Gastroesophageal sphincter (tissue), 4 donors: Measurements from ENCODE around the gene OR11A1. TPM values are rescaled to one million over a fixed set of nuclear protein-coding genes. Genes with fewer than 3 reads are reported as not detected.
"Not testable (repeated sequence)": the region's sequence is repeated elsewhere in the genome, so short reads cannot be mapped to it uniquely, and the experiment has no call there.

Source experiments
- ATAC-seq: fragments of 150-250 bp; one replicate; pipeline ENCODE4 v1.9.1; 2016; ENCODE audit warnings: mild to moderate bottlenecking, moderate library complexity
- H3K27ac ChIP-seq, 4 donors: fragments of 200-600 bp; sonication (generic) in 3 of 4; 1 replicate in 3 of 4; 2 replicates in 1 of 4; pipeline ENCODE4 v1.5.1; 2016 to 2019
- H3K27me3 ChIP-seq: fragments of 200-600 bp; sonication (generic); one replicate; pipeline ENCODE4 v1.5.1; 2019
- H3K36me3 ChIP-seq, 2 donors: fragments of 200-600 bp; sonication (generic); one replicate each; pipeline ENCODE4 v1.5.1; 2019; ENCODE audit warnings: control low read depth in 1 of 2
- H3K4me1 ChIP-seq, 3 donors: fragments of 200-600 bp; sonication (generic); 1 replicate in 2 of 3; 2 replicates in 1 of 3; pipeline ENCODE4 v1.5.1; 2016 to 2019; ENCODE audit warnings: control low read depth in 2 of 3
- H3K4me3 ChIP-seq, 2 donors: fragments of 200-600 bp; sonication (generic); one replicate each; pipeline ENCODE4 v1.5.1; 2019; ENCODE audit warnings: mild to moderate bottlenecking in 1 of 2, moderate library complexity in 1 of 2
- H3K9me3 ChIP-seq, 3 donors: fragments of 200-600 bp; sonication (generic); one replicate each; pipeline ENCODE4 v1.5.1; 2017 to 2019; ENCODE audit warnings: control low read depth in 2 of 3
- CTCF ChIP-seq, 4 experiments: fragments of 200-600 bp in 2 of 4; fragments of 450-650 bp in 2 of 4; sonication (generic) in 1 of 4; IDR thresholded peaks; one replicate each; pipeline ENCODE4 v1.5.1; 2017 to 2019; ENCODE audit warnings: antibody characterized with exemption in 4 of 4, mild to moderate bottlenecking in 2 of 4, moderate library complexity in 2 of 4
- EP300 ChIP-seq: sonication (generic); formaldehyde crosslinking; IDR thresholded peaks from one replicate; pipeline ENCODE4 v1.6.1; 2017; ENCODE audit warnings: antibody characterized with exemption, mild to moderate bottlenecking
- POLR2A ChIP-seq, 2 donors: fragments of 450-650 bp; IDR thresholded peaks; one replicate each; pipeline ENCODE4 v1.6.1; 2017; ENCODE audit warnings: antibody characterized with exemption in 2 of 2, mild to moderate bottlenecking in 2 of 2, moderate library complexity in 1 of 2
- POLR2AphosphoS5 ChIP-seq: sonication (generic); formaldehyde crosslinking; IDR thresholded peaks from one replicate; pipeline ENCODE4 v1.6.1; 2017; ENCODE audit warnings: antibody characterized with exemption
- WGBS, 2 donors: methylation state at CpG; one replicate each; pipeline ENCODE4 v1.1.5; 2018; ENCODE audit warnings: low coverage in 1 of 2; 5-methylcytosine and 5-hydroxymethylcytosine counted together
- total RNA-seq, 4 donors: library from RNA; depleted of rRNA; stranded (reverse); fragments of >200 nt; gene quantifications; one replicate each; pipeline ENCODE4 v1.1.0, GENCODE V29; 2016

The OR11A1 gene
- total RNA-seq, 4 donors from 2014 or later = not detected

GRCh38 chr6:29439006-29439405 is 17.9 kb downstream of the OR11A1 start, which contains the start of gene OR10C1:
TSS of gene OR10C1 (plus strand) at chr6:29439306. CDS start at chr6:29440016, 710 bp downstream.
- Histone ChIP-seq H3K9me3 (peaks cover 0 to 4% (median 0%) of the 10 kb centered on the region in 3 donors), H3K27ac (no peak within 1 kb of the TSS), H3K36me3 (no peaks in the 10 kb centered on the region), H3K4me1 (no peaks in the 10 kb centered on the region), H3K27me3 (no peaks in the 10 kb centered on the region), H3K4me3 (no peak within 1 kb of the TSS)
- no peak for ATAC-seq
- TF ChIP-seq POLR2A (IDR thresholded peaks at IDR 0.05) (no peak), EP300 (no peak), POLR2AphosphoS5 (no peak), CTCF (IDR thresholded peaks at IDR 0.05) (no peak)

- H3K4me1 ChIP-seq, H3K4me3 ChIP-seq, H3K27ac ChIP-seq, ATAC-seq, H3K27me3 ChIP-seq, H3K9me3 ChIP-seq, H3K36me3 ChIP-seq: not testable (repeated sequence)
- WGBS, 2 donors = 60 to 75% methylated on average over 2 to 16 of the region's 18 CpGs
These were observed 20.1 kb downstream of the OR11A1 start for GRCh38 chr6:29436730-29437129.

GRCh38 chr6:29426654-29427053 is 30.2 kb downstream of the OR11A1 start:
- no peak for ATAC-seq
- no peaks in the 10 kb centered on the region for H3K9me3 ChIP-seq
- H3K27me3 ChIP-seq = peaks cover 4% of the 10 kb centered on the region
- H3K4me1 ChIP-seq = no peaks in the 10 kb centered on the region
- H3K4me3 ChIP-seq = no peak overlapping the region
- no peak overlapping the region for H3K27ac ChIP-seq
- 72 to 92% methylated on average over 3 of the region's 3 CpGs for WGBS, 2 donors
- no peaks in the 10 kb centered on the region for H3K36me3 ChIP-seq
- TF ChIP-seq CTCF (IDR thresholded peaks at IDR 0.05) = no peak
- no peak for TF ChIP-seq POLR2A (IDR thresholded peaks at IDR 0.05)
- TF ChIP-seq POLR2AphosphoS5 = no peak
- no peak for TF ChIP-seq EP300

- Histone ChIP-seq H3K27ac (no peak overlapping the region), H3K4me3 (no peak overlapping the region), H3K27me3 (peaks cover 4% of the 10 kb centered on the region), H3K4me1 (no peaks in the 10 kb centered on the region), H3K36me3 (no peaks in the 10 kb centered on the region), H3K9me3 (peaks cover 0 to 7% (median 0%) of the 10 kb centered on the region in 3 donors)
- 39 to 57% methylated on average over 1 of the region's 1 CpG for WGBS, 2 donors
- no peak for ATAC-seq
- no peak for TF ChIP-seq CTCF (IDR thresholded peaks at IDR 0.05)
- no peak for TF ChIP-seq EP300
- no peak for TF ChIP-seq POLR2A (IDR thresholded peaks at IDR 0.05)
- no peak for TF ChIP-seq POLR2AphosphoS5
These were observed 31.8 kb downstream of the OR11A1 start for GRCh38 chr6:29425075-29425474.

GRCh38 chr6:29424575-29424974 is 32.3 kb downstream of the OR11A1 start:
- no peaks in the 10 kb centered on the region for H3K4me1 ChIP-seq
- peaks cover 0 to 7% (median 0%) of the 10 kb centered on the region in 3 donors for H3K9me3 ChIP-seq
- TF ChIP-seq POLR2AphosphoS5 (no peak), EP300 (no peak), POLR2A (IDR thresholded peaks at IDR 0.05) (no peak), CTCF (IDR thresholded peaks at IDR 0.05) (no peak)
- peaks cover 4% of the 10 kb centered on the region for H3K27me3 ChIP-seq
- no peak overlapping the region for H3K4me3 ChIP-seq
- H3K36me3 ChIP-seq = no peaks in the 10 kb centered on the region
- no peak for ATAC-seq
- 42 to 51% methylated on average over 2 of the region's 2 CpGs for WGBS, 2 donors
- no peak overlapping the region for H3K27ac ChIP-seq
